Panc1 (cell line): ENCODE results near the gene SLC25A13. TPM values are rescaled to one million over a fixed set of nuclear protein-coding genes. Genes with fewer than 3 reads are reported as not detected.

Experiments
- ATAC-seq: fragments of 200-7000 bp; cut with Tn5 transposase; 2 replicates; pipeline ENCODE4 v1.9.1; 2020; ENCODE audit warnings: mild to moderate bottlenecking, moderate library complexity
- BruUV-seq: library from RNA; stranded (reverse); fragments of 400-500 nt; replicated peaks from 2 replicates; lab custom pipeline; 2021; lab: Mats Ljungman, UMichigan
- CTCF ChIA-PET: fragments of 300-600 bp; sonication (Branson Sonifier 250); formaldehyde crosslinking; loops from one replicate; lab custom pipeline; 2022; ENCODE audit warnings: antibody characterized with exemption; lab: Charles Lee
- POLR2A ChIA-PET: fragments of 300-600 bp; sonication (Branson Sonifier 250); formaldehyde crosslinking; loops from one replicate; lab custom pipeline; 2022; ENCODE audit warnings: antibody characterized with exemption; lab: Charles Lee
- DNase-seq: peaks from one replicate; pipeline ENCODE4 v3.0.0-alpha.2; 2010; ENCODE audit warnings: low read depth, low spot score
- H3K27ac ChIP-seq: 2 replicates; pipeline ENCODE4 v1.5.1; 2011; ENCODE audit warnings: mild to moderate bottlenecking, low read length, inconsistent platforms
- H3K27me3 ChIP-seq: fragments of 200-500 bp; sonication (Bioruptor generic); 2 replicates; pipeline ENCODE4 v1.6.0; 2014; ENCODE audit warnings: low read length, inconsistent platforms; ENCODE audit not compliant: control insufficient read depth, insufficient read depth
- H3K36me3 ChIP-seq: fragments of 200-500 bp; sonication (Bioruptor generic); 2 replicates; pipeline ENCODE4 v1.5.1; 2014; ENCODE audit warnings: inconsistent platforms, mild to moderate bottlenecking, low read length, moderate library complexity; ENCODE audit not compliant: control insufficient read depth, insufficient read depth
- H3K4me1 ChIP-seq: 2 replicates; pipeline ENCODE4 v1.5.1; 2011; ENCODE audit warnings: inconsistent platforms, mild to moderate bottlenecking, low read length, moderate library complexity; ENCODE audit not compliant: control insufficient read depth, insufficient read depth
- H3K4me3 ChIP-seq, 2 experiments: 2 replicates each; pipeline ENCODE4 v1.5.1; 2011 to 2012; ENCODE audit warnings: low read depth in 2 of 2, low read length in 2 of 2, mild to moderate bottlenecking in 2 of 2, inconsistent platforms in 1 of 2, moderate library complexity in 1 of 2
- H3K9me3 ChIP-seq: fragments of 200-500 bp; sonication (Bioruptor generic); 2 replicates; pipeline ENCODE4 v1.5.1; 2014; ENCODE audit warnings: low read depth, mild to moderate bottlenecking, inconsistent platforms, low read length, moderate library complexity; ENCODE audit not compliant: control insufficient read depth, insufficient read depth
- POLR2AphosphoS5 ChIP-seq: IDR thresholded peaks from 2 replicates; pipeline ENCODE4 v1.6.1; 2012; ENCODE audit warnings: mild to moderate bottlenecking, low read depth, low read length, moderate library complexity
- REST ChIP-seq, 2 experiments: IDR thresholded peaks; 2 replicates each; pipeline ENCODE4 v1.6.1; 2011 to 2012; ENCODE audit warnings: low read depth in 2 of 2, control low read depth in 1 of 2, low read length in 1 of 2, mild to moderate bottlenecking in 1 of 2, moderate library complexity in 1 of 2; ENCODE audit not compliant: insufficient read depth in 1 of 2
- SIN3A ChIP-seq: IDR thresholded peaks from 2 replicates; pipeline ENCODE4 v1.6.1; 2012; ENCODE audit warnings: low read depth, mild to moderate bottlenecking, low read length, moderate library complexity, borderline replicate concordance; ENCODE audit not compliant: insufficient read depth
- TCF7L2 ChIP-seq: IDR thresholded peaks from 2 replicates; pipeline ENCODE4 v1.6.1; 2011; ENCODE audit warnings: mild to moderate bottlenecking, low read depth, low read length, inconsistent platforms
- in situ Hi-C: cut with HindIII; loops from 2 replicates; pipeline ENCODE4 v1.10.0; 2016; ENCODE audit warnings: low sequenced_read_pairs, low pct_unique_long_range_greater_than_20kb
- intact Hi-C: fragments of 100-400 bp; cut with micrococcal nuclease; formaldehyde crosslinking; loops from one replicate; pipeline ENCODE4 v1.10.0; 2022; ENCODE audit not compliant: unreplicated experiment
- total RNA-seq: library from RNA; stranded (reverse); gene quantifications from one replicate; pipeline ENCODE4 v1.2.1, GENCODE V29; 2021; ENCODE audit not compliant: unreplicated experiment
- TF ChIP-seq, protein P1 (sequence below): fragments of 450-650 bp; IDR thresholded peaks from 2 replicates; pipeline ENCODE4 v1.5.1; 2017; ENCODE audit warnings: mild to moderate bottlenecking

Gene SLC25A13
- total RNA-seq, 1 experiment from 2014 or later = 69.4 TPM

DNA sequence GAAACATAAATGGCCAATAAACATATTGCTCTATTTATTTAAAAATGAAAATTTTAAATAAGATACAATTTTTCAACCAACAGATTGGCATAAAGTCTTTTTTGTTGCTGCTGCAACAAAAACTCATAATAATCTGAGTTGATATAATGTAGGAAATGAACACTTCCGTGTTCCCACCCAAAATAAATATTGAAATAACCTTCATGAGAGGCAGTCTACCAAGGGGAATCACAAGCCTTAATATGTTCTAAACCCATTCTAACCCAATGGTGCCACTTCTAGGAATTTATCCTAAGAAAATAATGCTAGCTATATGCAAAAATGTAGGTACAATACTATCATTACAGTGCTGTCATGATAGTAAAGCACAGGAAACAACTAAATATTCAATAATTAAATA is 39.1 kb downstream of the SLC25A13 start:
- no peaks in the 10 kb centered on the region for H3K36me3 ChIP-seq
- in situ Hi-C loops = no loop called here
- DNase-seq (no peak), ATAC-seq (no peak)
- no peak overlapping the region for H3K27ac ChIP-seq
- ChIA-PET CTCF (no interaction called here), POLR2A (no interaction called here)
- TF ChIP-seq POLR2AphosphoS5 (no peak), TCF7L2 (no peak), REST (IDR thresholded peaks at IDR 0.05; ENCODE audit: insufficient read depth in 1 of 2, low read depth in 2 of 2, low read length in 1 of 2) (no peak), SIN3A (no peak)
- TF ChIP-seq, protein P1, sequence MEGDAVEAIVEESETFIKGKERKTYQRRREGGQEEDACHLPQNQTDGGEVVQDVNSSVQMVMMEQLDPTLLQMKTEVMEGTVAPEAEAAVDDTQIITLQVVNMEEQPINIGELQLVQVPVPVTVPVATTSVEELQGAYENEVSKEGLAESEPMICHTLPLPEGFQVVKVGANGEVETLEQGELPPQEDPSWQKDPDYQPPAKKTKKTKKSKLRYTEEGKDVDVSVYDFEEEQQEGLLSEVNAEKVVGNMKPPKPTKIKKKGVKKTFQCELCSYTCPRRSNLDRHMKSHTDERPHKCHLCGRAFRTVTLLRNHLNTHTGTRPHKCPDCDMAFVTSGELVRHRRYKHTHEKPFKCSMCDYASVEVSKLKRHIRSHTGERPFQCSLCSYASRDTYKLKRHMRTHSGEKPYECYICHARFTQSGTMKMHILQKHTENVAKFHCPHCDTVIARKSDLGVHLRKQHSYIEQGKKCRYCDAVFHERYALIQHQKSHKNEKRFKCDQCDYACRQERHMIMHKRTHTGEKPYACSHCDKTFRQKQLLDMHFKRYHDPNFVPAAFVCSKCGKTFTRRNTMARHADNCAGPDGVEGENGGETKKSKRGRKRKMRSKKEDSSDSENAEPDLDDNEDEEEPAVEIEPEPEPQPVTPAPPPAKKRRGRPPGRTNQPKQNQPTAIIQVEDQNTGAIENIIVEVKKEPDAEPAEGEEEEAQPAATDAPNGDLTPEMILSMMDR = no peak
- intact Hi-C loops = no loop called here
- no peaks in the 10 kb centered on the region; the same call in 1 of the 2 replicates for H3K4me1 ChIP-seq
- BruUV-seq = no TSS peak
- no peaks in the 10 kb centered on the region for H3K9me3 ChIP-seq
- H3K4me3 ChIP-seq = no peak overlapping the region
- no peaks in the 10 kb centered on the region for H3K27me3 ChIP-seq

- H3K27me3 ChIP-seq = no peaks in the 10 kb centered on the region
- no peak overlapping the region for H3K27ac ChIP-seq
- no peak overlapping the region for H3K4me3 ChIP-seq
- in situ Hi-C loops (no loop called here), intact Hi-C loops (no loop called here)
- ChIA-PET POLR2A (no interaction called here), CTCF (no interaction called here)
- TF ChIP-seq SIN3A = no peak
- TF ChIP-seq, protein P1 = no peak
- no peak for TF ChIP-seq REST (IDR thresholded peaks at IDR 0.05; ENCODE audit: insufficient read depth in 1 of 2, low read depth in 2 of 2, low read length in 1 of 2)
- no peak for TF ChIP-seq TCF7L2
- no peak for TF ChIP-seq POLR2AphosphoS5
- no peaks in the 10 kb centered on the region for H3K9me3 ChIP-seq
- DNase-seq (no peak), ATAC-seq (no peak)
- no peaks in the 10 kb centered on the region for H3K36me3 ChIP-seq
- no peaks in the 10 kb centered on the region for H3K4me1 ChIP-seq
- BruUV-seq = no TSS peak
Observed at GRCh38 chr7:96277921-96278320, 44.0 kb downstream of the SLC25A13 start.
